Islet precursor cell (in vitro differentiated cells): ENCODE data around the gene LRRFIP2.
"Not testable (repeated sequence)": the region's sequence is repeated elsewhere in the genome, so short reads cannot be mapped to it uniquely, and the experiment has no call there.

Source experiments
- DNase-seq: peaks from one replicate; pipeline ENCODE4 v3.0.0-alpha.2; 2018

LRRFIP2 gene

GRCh38 chr3:37174532-37175126, at the start of gene LRRFIP2:
LRRFIP2 (minus strand) TSS chr3:37174582; CDS start chr3:37148983, 25,599 bp downstream.
- DNase-seq = no peak

GRCh38 chr3:37223576-37223975, 49.2 kb upstream of the LRRFIP2 start:
- no peak for DNase-seq

- peak; percentile 86 for DNase-seq
Measured at GRCh38 chr3:37223141-37223558, 48.8 kb upstream of the LRRFIP2 start.

GRCh38 chr3:37222542-37222941, 48.2 kb upstream of the LRRFIP2 start:
- not testable (repeated sequence) for DNase-seq

- DNase-seq = peak; percentile 81
Measured at GRCh38 chr3:37221407-37221806, 47.0 kb upstream of the LRRFIP2 start.

GRCh38 chr3:37219266-37219665, 44.9 kb upstream of the LRRFIP2 start:
- DNase-seq = no peak

GRCh38 chr3:37218206-37218605, 43.8 kb upstream of the LRRFIP2 start:
- DNase-seq = no peak

- DNase-seq = no peak
Measured at GRCh38 chr3:37217098-37217849, 42.9 kb upstream of the LRRFIP2 start.

- no peak for DNase-seq
Measured at GRCh38 chr3:37216597-37217097, 42.3 kb upstream of the LRRFIP2 start.

- DNase-seq = no peak
Measured at GRCh38 chr3:37214076-37214475, 39.7 kb upstream of the LRRFIP2 start.

- DNase-seq = no peak
Measured at GRCh38 chr3:37210230-37210629, 35.8 kb upstream of the LRRFIP2 start.

GRCh38 chr3:37208576-37208975, 34.2 kb upstream of the LRRFIP2 start:
- not testable (repeated sequence) for DNase-seq

- not testable (repeated sequence) for DNase-seq
Measured at GRCh38 chr3:37208008-37208407, 33.6 kb upstream of the LRRFIP2 start.

- DNase-seq = not testable (repeated sequence)
Measured at GRCh38 chr3:37206041-37206440, 31.7 kb upstream of the LRRFIP2 start.

- no peak for DNase-seq
Measured at GRCh38 chr3:37204314-37204713, 29.9 kb upstream of the LRRFIP2 start.

GRCh38 chr3:37202035-37202434, 27.7 kb upstream of the LRRFIP2 start:
- DNase-seq = no peak

GRCh38 chr3:37200141-37200540, 25.8 kb upstream of the LRRFIP2 start:
- DNase-seq = peak; percentile 86

- DNase-seq = no peak
Measured at GRCh38 chr3:37198996-37199395, 24.6 kb upstream of the LRRFIP2 start.

GRCh38 chr3:37198547-37198946, 24.2 kb upstream of the LRRFIP2 start:
- DNase-seq = peak; percentile 53

- peak; percentile 83 for DNase-seq
Measured at GRCh38 chr3:37197810-37198371, 23.5 kb upstream of the LRRFIP2 start.

- no peak for DNase-seq
Measured at GRCh38 chr3:37194533-37194932, 20.2 kb upstream of the LRRFIP2 start.

- no peak for DNase-seq
Measured at GRCh38 chr3:37190667-37191066, 16.3 kb upstream of the LRRFIP2 start.

- no peak for DNase-seq
Measured at GRCh38 chr3:37189109-37189508, 14.7 kb upstream of the LRRFIP2 start.

GRCh38 chr3:37183976-37184375, 9.6 kb upstream of the LRRFIP2 start:
- DNase-seq = no peak
